Measurements from ENCODE around the gene CSF2RB.

CSF2RB gene

DNA sequence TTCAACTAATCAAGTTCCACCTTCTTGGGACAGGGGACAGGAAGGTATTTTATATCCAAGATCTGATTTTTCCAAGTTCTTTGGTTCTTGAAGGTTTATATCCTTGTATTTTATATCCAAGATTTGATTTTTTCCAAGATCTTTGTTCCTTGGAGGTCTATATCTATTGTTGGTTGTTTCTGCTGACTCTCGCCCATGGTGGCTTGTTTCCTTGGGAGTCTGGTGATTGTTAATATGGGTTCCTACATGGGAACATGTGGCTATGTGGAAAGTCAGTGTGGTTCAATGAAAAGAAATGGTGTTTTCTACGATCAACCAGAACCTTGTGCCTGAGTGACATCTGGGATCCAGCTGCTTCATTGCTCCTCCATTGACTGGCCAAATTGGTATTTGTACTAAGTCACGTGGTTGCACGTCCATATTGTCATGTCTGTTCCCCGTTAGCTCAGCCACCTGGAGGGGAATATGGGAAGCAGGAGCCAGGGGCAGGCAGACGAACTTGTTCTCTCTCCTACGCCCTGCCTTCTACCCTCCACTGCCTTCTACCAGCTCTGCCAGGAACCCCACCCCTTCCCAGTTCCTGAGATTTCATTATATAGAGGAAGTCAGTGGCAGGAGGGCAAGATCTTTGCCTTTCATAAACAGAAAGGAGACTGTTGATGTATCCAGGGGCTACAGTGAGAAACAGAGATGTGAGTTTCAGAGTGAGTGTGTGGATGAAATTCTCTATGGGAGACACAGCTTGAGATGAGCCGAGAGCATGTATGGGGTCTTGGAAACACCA is 11.1 kb upstream of the CSF2RB start:
- Histone ChIP-seq H3K36me3 (ENCODE audit: control insufficient read depth, insufficient read depth, low read length) (no peaks in the 10 kb centered on the region), H3K4me3 (ENCODE audit: low read length) (no peak overlapping the region), H3K4me1 (ENCODE audit: control insufficient read depth, insufficient read depth, low read length) (peaks cover 10% of the 10 kb centered on the region), H3K27ac (ENCODE audit: low read length) (no peak overlapping the region), H3K9me3 (ENCODE audit: control insufficient read depth, insufficient read depth, low read length) (no peaks in the 10 kb centered on the region), H3K27me3 (ENCODE audit: control insufficient read depth, insufficient read depth, low read length) (no peaks in the 10 kb centered on the region)
- no CpG with 5 or more reads among the region's 8 CpGs for WGBS (ENCODE audit: insufficient coverage, insufficient read length)
- DNase-seq (ENCODE audit: low read depth, low spot score) = no peak

DNA sequence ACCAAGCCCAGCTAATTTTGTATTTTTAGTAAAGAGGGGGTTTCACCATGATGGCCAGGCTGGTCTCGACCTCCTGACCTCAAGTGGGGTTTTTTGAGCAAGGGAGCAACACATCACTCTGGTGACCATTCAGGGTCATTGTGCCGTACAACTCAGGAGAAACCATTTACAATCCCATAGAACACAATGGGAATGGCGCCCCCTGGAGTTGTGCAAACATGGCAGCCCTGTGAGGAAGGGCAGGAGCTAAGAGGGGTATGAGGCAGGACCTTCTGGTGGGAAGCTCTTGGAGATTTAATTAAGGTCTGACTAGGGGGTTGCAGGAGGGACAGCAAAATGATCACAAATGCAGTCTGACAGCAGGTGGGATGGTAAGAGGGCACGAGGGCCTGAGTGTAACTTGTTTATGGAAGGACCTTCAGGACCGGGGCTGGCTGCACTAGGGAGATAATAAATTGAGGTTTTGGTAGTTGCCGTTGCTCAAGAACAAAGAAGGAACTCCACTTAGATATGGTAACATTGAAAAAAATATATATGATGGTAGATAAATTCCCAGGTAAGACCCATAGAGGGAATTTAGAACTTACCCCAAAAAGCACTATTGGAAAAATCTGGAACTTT is 9.1 kb upstream of the CSF2RB start:
- peaks cover 10% of the 10 kb centered on the region for H3K4me1 ChIP-seq (ENCODE audit: control insufficient read depth, insufficient read depth, low read length)

DNA sequence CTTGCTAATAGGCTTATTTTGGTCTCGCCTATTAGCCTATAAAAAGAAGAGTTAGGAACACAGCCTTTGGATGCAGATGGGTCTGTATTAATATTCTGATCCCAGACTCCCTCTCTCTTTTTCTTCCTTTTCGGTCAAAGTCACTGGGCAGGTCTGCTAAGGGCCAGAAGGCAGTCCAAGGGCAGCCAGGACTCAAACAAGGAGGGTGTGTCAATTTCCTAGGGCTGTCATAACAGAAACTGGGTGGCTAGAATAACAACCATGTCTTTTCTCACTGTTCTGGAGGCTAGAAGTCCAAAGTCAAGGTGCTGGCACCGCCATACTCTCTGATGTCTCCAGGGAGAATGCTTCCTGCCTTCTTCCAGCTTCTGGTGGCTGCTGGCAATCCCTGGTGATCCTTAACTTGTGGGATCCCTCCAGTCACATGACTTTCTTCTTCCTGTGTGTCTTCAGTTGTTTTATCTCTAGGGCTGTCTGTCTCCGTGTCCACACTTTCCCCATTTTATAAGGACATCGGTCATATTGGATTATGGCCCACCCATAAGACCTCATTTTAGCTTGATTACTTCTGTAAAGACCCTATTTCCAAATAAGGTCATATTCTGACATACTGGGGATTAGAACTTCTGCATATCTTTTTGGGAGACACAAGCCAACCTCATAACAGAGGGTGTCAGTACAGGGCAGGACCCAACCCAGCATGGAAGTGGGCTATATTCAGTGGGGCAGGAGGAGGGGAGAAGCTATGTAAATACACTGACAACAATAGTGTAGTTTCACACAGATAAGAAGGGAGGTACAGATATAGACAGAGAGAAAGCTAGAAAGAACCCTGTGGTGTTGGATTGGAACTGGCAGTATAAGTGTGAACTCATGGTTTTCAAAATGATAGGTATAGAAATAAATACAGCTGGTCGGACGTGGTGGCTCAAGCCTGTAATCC is 5.9 kb upstream of the CSF2RB start:
- H3K4me3 ChIP-seq (ENCODE audit: low read length) = no peak overlapping the region
- peaks cover 4% of the 10 kb centered on the region; the same call in 1 of the 2 replicates for H3K27me3 ChIP-seq (ENCODE audit: control insufficient read depth, insufficient read depth, low read length)
- no peaks in the 10 kb centered on the region for H3K9me3 ChIP-seq (ENCODE audit: control insufficient read depth, insufficient read depth, low read length)
- no CpG with 5 or more reads among the region's 7 CpGs for WGBS (ENCODE audit: insufficient coverage, insufficient read length)
- H3K36me3 ChIP-seq (ENCODE audit: control insufficient read depth, insufficient read depth, low read length) = no peaks in the 10 kb centered on the region
- H3K4me1 ChIP-seq (ENCODE audit: control insufficient read depth, insufficient read depth, low read length) = no peaks in the 10 kb centered on the region
- no peak for DNase-seq (ENCODE audit: low read depth, low spot score)
- H3K27ac ChIP-seq (ENCODE audit: low read length) = no peak overlapping the region

More for the DNA sequence above, 9.1 kb upstream of the CSF2RB start:
- DNase-seq (ENCODE audit: low read depth, low spot score) = no peak
- no peaks in the 10 kb centered on the region for H3K27me3 ChIP-seq (ENCODE audit: control insufficient read depth, insufficient read depth, low read length)
- no peak overlapping the region for H3K4me3 ChIP-seq (ENCODE audit: low read length)
- H3K27ac ChIP-seq (ENCODE audit: low read length) = no peak overlapping the region
- H3K9me3 ChIP-seq (ENCODE audit: control insufficient read depth, insufficient read depth, low read length) = no peaks in the 10 kb centered on the region
- no peaks in the 10 kb centered on the region for H3K36me3 ChIP-seq (ENCODE audit: control insufficient read depth, insufficient read depth, low read length)
- WGBS (ENCODE audit: insufficient coverage, insufficient read length) = no CpG with 5 or more reads among the region's 6 CpGs

DNA sequence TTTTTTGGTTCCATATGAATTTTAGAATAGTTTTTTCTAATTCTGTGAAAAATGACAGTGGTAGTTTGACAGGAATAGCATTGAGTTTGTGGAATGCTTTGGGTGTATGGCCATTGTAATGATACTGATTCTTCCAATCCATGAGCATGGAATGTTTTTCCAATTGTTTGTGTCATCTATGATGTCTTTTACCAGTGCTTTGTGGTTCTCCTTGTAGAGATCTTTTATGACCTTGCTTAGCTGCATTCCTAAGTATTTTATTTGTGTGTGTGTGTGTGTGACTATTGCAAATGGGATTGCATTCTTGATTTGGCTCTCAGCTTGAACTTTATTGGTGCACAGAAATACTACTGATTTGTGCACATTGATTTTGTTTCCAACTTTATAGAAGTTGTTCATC is 3.0 kb upstream of the CSF2RB start:
- Histone ChIP-seq H3K36me3 (ENCODE audit: control insufficient read depth, insufficient read depth, low read length) (no peaks in the 10 kb centered on the region), H3K9me3 (ENCODE audit: control insufficient read depth, insufficient read depth, low read length) (no peaks in the 10 kb centered on the region), H3K4me3 (ENCODE audit: low read length) (no peak overlapping the region), H3K4me1 (ENCODE audit: control insufficient read depth, insufficient read depth, low read length) (0 out of 2 replicates have a peak, but pooled peaks cover 1% of the 10 kb centered on the region), H3K27ac (ENCODE audit: low read length) (no peak overlapping the region), H3K27me3 (ENCODE audit: control insufficient read depth, insufficient read depth, low read length) (peaks cover 4% of the 10 kb centered on the region; the same call in 1 of the 2 replicates)
- DNase-seq (ENCODE audit: low read depth, low spot score) = no peak

DNA sequence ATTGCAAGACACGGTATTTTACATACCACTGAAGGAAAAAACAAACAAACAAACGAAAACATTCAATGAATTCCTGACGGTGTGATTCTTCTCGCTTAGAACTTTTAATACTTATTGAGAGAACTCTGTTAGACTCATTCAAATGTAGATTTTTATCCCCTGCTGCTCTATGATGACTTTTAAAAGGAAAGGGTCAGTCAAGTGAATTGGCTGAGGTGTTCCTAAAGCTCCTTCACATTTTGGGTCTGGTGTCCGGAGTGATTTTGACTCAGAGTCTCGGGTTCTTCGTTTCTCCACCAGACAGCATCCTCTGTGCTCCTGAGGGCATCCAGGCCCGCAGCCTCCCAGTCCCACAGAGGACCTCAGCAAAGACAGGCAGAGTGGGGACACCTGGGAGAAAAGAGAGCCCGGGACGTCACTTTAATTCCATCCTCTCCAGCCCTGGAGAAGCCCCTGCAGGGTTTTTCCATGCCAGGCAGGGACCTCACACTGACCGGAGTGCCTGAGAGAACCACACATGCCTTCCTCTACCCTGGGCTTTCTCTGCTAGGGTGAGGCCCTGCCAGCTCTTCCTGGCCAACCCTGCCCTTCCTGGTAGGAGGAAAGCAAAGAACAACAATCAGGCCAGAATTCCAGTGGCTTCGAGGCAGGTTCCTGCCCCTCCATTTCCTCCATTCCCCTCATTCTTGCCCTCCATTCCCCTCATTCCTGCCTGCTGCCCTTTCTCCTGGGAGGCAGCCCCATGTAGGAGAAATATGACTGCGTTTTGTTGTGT is 1.4 kb upstream of the CSF2RB start:
- DNase-seq (ENCODE audit: low read depth, low spot score) = no peak
- H3K9me3 ChIP-seq (ENCODE audit: control insufficient read depth, insufficient read depth, low read length) = no peaks in the 10 kb centered on the region
- H3K36me3 ChIP-seq (ENCODE audit: control insufficient read depth, insufficient read depth, low read length) = no peaks in the 10 kb centered on the region
- no CpG with 5 or more reads among the region's 13 CpGs for WGBS (ENCODE audit: insufficient coverage, insufficient read length)
- peaks cover 4% of the 10 kb centered on the region; the same call in 1 of the 2 replicates for H3K27me3 ChIP-seq (ENCODE audit: control insufficient read depth, insufficient read depth, low read length)
- 0 out of 2 replicates have a peak, but pooled peaks cover 1% of the 10 kb centered on the region for H3K4me1 ChIP-seq (ENCODE audit: control insufficient read depth, insufficient read depth, low read length)
- no peak overlapping the region for H3K27ac ChIP-seq (ENCODE audit: low read length)
- H3K4me3 ChIP-seq (ENCODE audit: low read length) = no peak overlapping the region

DNA sequence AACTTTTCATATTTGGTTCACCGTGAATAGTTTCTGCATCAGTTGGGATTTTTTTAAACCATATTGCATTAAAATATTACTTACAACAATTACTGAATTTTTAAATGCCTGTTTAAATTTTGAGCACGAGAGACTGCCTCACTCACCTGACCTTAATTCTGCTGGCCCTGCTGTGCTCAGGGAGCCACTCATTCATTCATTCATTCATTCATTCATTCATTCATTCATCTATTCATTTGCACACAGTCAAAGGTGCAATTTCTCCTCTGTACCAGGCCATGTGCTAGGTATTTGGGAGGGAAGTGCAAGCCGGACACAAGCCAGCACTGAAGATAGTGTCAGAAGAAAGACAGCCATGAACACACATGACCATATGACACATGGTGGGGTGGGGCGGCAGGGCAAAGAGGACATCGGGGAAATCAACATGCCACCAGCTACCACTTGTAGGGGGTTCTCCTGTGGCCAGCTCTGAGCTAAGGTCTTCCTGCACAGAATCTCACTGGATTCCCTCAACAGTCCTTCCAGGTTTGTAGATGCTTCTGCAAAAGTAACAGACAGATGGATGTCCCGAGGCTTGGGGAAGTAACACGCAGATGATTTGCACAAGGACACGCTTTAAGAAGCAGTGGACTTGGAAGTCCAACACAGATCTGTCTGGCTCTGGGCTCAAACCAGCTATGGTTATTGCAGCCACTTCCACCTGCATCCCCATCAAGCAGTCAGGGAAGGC is 568 bp upstream of the CSF2RB start:
- Histone ChIP-seq H3K27me3 (ENCODE audit: control insufficient read depth, insufficient read depth, low read length) (peaks cover 4% of the 10 kb centered on the region; the same call in 1 of the 2 replicates), H3K36me3 (ENCODE audit: control insufficient read depth, insufficient read depth, low read length) (no peaks in the 10 kb centered on the region), H3K4me1 (ENCODE audit: control insufficient read depth, insufficient read depth, low read length) (0 out of 2 replicates have a peak, but pooled peaks cover 1% of the 10 kb centered on the region), H3K4me3 (ENCODE audit: low read length) (no peak overlapping the region), H3K27ac (ENCODE audit: low read length) (no peak overlapping the region), H3K9me3 (ENCODE audit: control insufficient read depth, insufficient read depth, low read length) (no peaks in the 10 kb centered on the region)
- no peak for DNase-seq (ENCODE audit: low read depth, low spot score)
- no CpG with 5 or more reads among the region's 8 CpGs for WGBS (ENCODE audit: insufficient coverage, insufficient read length)

DNA sequence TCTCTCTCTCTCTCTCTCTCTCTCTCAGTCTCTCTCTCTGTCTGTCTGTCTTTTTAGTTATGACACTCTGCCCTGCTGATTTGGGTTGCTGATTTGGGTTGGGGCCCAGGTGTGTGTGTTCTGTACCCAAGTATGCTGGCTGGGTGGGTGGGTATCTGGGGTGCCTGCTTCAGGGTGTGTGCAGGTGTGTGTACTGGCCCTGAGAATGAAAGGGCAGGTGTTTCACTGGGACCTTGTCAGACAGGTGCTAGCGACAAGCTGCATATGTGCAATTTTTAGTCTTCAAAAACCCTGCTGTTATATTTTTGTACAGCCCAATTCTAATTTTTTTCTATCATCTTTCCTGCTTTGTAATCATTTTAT is 943 bp downstream of the CSF2RB start:
- no CpG with 5 or more reads among the region's 1 CpG for WGBS (ENCODE audit: insufficient coverage, insufficient read length)
- peaks cover 4% of the 10 kb centered on the region; the same call in 1 of the 2 replicates for H3K27me3 ChIP-seq (ENCODE audit: control insufficient read depth, insufficient read depth, low read length)

DNA sequence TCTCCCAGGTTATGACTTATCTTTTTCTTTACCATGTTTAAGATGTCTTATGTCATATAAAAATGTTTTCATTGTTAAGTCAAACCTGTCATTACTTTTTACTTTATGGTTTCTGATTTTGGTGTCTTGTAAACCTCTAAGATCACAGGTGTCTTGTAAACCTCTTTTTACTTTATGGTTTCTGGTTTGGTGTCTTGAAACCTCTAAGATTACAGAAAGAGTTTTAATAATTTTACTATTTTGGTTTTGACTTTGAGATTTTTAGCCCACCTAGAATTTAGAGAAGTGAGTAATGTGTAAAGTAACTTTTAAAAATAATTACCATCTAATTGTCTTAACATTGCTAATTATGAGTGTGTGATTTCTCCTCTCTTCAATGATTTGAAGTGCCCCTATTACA is 2.6 kb downstream of the CSF2RB start:
- no peak overlapping the region for H3K27ac ChIP-seq (ENCODE audit: low read length)
- H3K27me3 ChIP-seq (ENCODE audit: control insufficient read depth, insufficient read depth, low read length) = peaks cover 3% of the 10 kb centered on the region; the same call in 1 of the 2 replicates
- no peaks in the 10 kb centered on the region for H3K36me3 ChIP-seq (ENCODE audit: control insufficient read depth, insufficient read depth, low read length)
- H3K9me3 ChIP-seq (ENCODE audit: control insufficient read depth, insufficient read depth, low read length) = no peaks in the 10 kb centered on the region
- H3K4me1 ChIP-seq (ENCODE audit: control insufficient read depth, insufficient read depth, low read length) = 0 out of 2 replicates have a peak, but pooled peaks cover 1% of the 10 kb centered on the region
- DNase-seq (ENCODE audit: low read depth, low spot score) = no peak
- no peak overlapping the region for H3K4me3 ChIP-seq (ENCODE audit: low read length)

More for the DNA sequence above, 943 bp downstream of the CSF2RB start:
- no peaks in the 10 kb centered on the region for H3K36me3 ChIP-seq (ENCODE audit: control insufficient read depth, insufficient read depth, low read length)
- no peak overlapping the region for H3K27ac ChIP-seq (ENCODE audit: low read length)
- no peak for DNase-seq (ENCODE audit: low read depth, low spot score)
- no peaks in the 10 kb centered on the region for H3K9me3 ChIP-seq (ENCODE audit: control insufficient read depth, insufficient read depth, low read length)
- H3K4me1 ChIP-seq (ENCODE audit: control insufficient read depth, insufficient read depth, low read length) = 0 out of 2 replicates have a peak, but pooled peaks cover 1% of the 10 kb centered on the region
- H3K4me3 ChIP-seq (ENCODE audit: low read length) = no peak overlapping the region

DNA sequence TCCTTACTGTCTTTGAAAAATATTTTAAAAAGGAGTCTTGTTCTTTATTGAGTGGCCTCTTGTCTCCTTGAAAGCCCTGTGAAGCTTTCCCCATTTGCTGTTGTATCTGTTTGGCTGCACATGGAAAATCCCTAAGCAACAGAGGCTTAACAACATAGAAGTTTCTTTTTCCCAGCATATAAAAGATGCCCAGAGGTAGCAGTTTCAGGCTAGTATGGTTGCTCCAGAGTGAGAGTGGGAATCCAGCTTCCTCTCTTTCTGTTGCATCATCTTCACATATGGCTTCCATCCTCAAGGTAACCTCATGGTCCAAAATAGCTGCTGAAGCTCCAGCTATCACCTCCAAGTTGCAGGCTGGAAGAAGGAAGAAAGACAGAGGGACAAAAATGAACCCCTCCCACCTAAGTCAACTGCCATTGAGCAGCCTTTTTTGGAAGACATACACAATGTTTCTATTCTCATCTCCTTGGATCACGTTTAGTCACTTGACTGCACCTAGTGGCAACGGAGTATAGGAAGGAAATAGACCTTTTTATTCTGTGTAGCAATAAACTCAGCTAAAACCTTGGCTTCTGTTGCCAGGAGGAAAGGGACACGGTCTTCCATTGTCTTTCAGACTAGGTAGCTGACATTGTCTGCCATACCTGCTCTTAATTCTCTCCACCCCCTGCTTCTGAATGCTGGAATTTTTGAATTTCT is 5.3 kb downstream of the CSF2RB start:
- Histone ChIP-seq H3K4me3 (ENCODE audit: low read length) (no peak overlapping the region), H3K27ac (ENCODE audit: low read length) (no peak overlapping the region), H3K27me3 (ENCODE audit: control insufficient read depth, insufficient read depth, low read length) (no peaks in the 10 kb centered on the region; the same call in 1 of the 2 replicates), H3K36me3 (ENCODE audit: control insufficient read depth, insufficient read depth, low read length) (no peaks in the 10 kb centered on the region), H3K9me3 (ENCODE audit: control insufficient read depth, insufficient read depth, low read length) (no peaks in the 10 kb centered on the region), H3K4me1 (ENCODE audit: control insufficient read depth, insufficient read depth, low read length) (0 out of 2 replicates have a peak, but pooled peaks cover 3% of the 10 kb centered on the region)
- no peak for DNase-seq (ENCODE audit: low read depth, low spot score)
- WGBS (ENCODE audit: insufficient coverage, insufficient read length) = no CpG with 5 or more reads among the region's 3 CpGs
